Measurements from ENCODE around the gene RNF208. TPM values are rescaled to one million over a fixed set of nuclear protein-coding genes. Genes with fewer than 3 reads are reported as not detected.
"Not testable (repeated sequence)": the region's sequence is repeated elsewhere in the genome, so short reads cannot be mapped to it uniquely, and the experiment has no call there.

RNF208 gene
- polyA plus RNA-seq, 1 donor from 2014 or later, result not detected

GRCh38 chr9:137247135-137247915 is 25.3 kb upstream of the RNF208 start:
- Mint-ChIP-seq H3K27me3 (no peaks in the 10 kb centered on the region), H3K9me3 (no peaks in the 10 kb centered on the region), H3K4me3 (no peak overlapping the region), H3K4me1 (peaks cover 4 to 6% (median 6%) of the 10 kb centered on the region in 3 donors), H3K36me3 (no peaks in the 10 kb centered on the region), H3K27ac (no peak overlapping the region)

GRCh38 chr9:137245450-137246421 is 23.7 kb upstream of the RNF208 start:
- Mint-ChIP-seq H3K27me3 (no peaks in the 10 kb centered on the region), H3K36me3 (no peaks in the 10 kb centered on the region), H3K4me3 (peak overlapping the region in 1 of 4 donors; percentile 59), H3K9me3 (no peaks in the 10 kb centered on the region), H3K27ac (peak overlapping the region in 1 of 3 donors; percentile 67), H3K4me1 (peaks cover 6 to 11% (median 8%) of the 10 kb centered on the region in 3 donors)

GRCh38 chr9:137244486-137245449 is 22.7 kb upstream of the RNF208 start:
- Mint-ChIP-seq H3K27ac (peak overlapping the region in 1 of 3 donors; percentile 67), H3K36me3 (no peaks in the 10 kb centered on the region), H3K27me3 (no peaks in the 10 kb centered on the region), H3K4me3 (peak overlapping the region in 1 of 4 donors; percentile 82), H3K4me1 (peaks cover 6 to 11% (median 9%) of the 10 kb centered on the region in 3 donors), H3K9me3 (no peaks in the 10 kb centered on the region)

- H3K9me3 Mint-ChIP-seq, result no peaks in the 10 kb centered on the region
- peak overlapping the region in 2 of 4 donors; percentile 60 to 82 for H3K4me3 Mint-ChIP-seq
- H3K27ac Mint-ChIP-seq, result peak overlapping the region in 1 of 3 donors; percentile 82
- H3K36me3 Mint-ChIP-seq, result no peaks in the 10 kb centered on the region
- peaks cover 8 to 13% (median 11%) of the 10 kb centered on the region in 3 donors for H3K4me1 Mint-ChIP-seq
- no peaks in the 10 kb centered on the region for H3K27me3 Mint-ChIP-seq
These were observed 21.8 kb upstream of the RNF208 start for GRCh38 chr9:137243626-137244485.

GRCh38 chr9:137243266-137243625 is 21.2 kb upstream of the RNF208 start:
- H3K4me3 Mint-ChIP-seq, result peak overlapping the region in 2 of 4 donors; percentile 60 to 82
- H3K9me3 Mint-ChIP-seq, H3K27me3 Mint-ChIP-seq, H3K36me3 Mint-ChIP-seq: not testable (repeated sequence)
- peak overlapping the region in 1 of 3 donors; percentile 82 for H3K27ac Mint-ChIP-seq
- peaks cover 9 to 14% (median 11%) of the 10 kb centered on the region in 3 donors for H3K4me1 Mint-ChIP-seq

- H3K27me3 Mint-ChIP-seq, result no peaks in the 10 kb centered on the region
- peaks cover 9 to 15% (median 11%) of the 10 kb centered on the region in 3 donors for H3K4me1 Mint-ChIP-seq
- H3K4me3 Mint-ChIP-seq, result peak overlapping the region; percentile 82 to 91 (median 86)
- no peaks in the 10 kb centered on the region for H3K36me3 Mint-ChIP-seq
- peak overlapping the region; percentile 80 to 87 (median 82) for H3K27ac Mint-ChIP-seq
- no peaks in the 10 kb centered on the region for H3K9me3 Mint-ChIP-seq
These were observed 20.5 kb upstream of the RNF208 start for GRCh38 chr9:137242269-137243203.

GRCh38 chr9:137241490-137242268 is 19.6 kb upstream of the RNF208 start:
- no peaks in the 10 kb centered on the region for H3K36me3 Mint-ChIP-seq
- H3K27me3 Mint-ChIP-seq, result no peaks in the 10 kb centered on the region
- H3K27ac Mint-ChIP-seq, result peak overlapping the region; percentile 80 to 95 (median 91)
- H3K4me3 Mint-ChIP-seq, result peak overlapping the region; percentile 84 to 97 (median 90)
- peaks cover 11 to 15% (median 11%) of the 10 kb centered on the region in 3 donors for H3K4me1 Mint-ChIP-seq
- no peaks in the 10 kb centered on the region for H3K9me3 Mint-ChIP-seq

- Mint-ChIP-seq H3K27me3 (no peaks in the 10 kb centered on the region), H3K4me3 (peak within 1 kb of the TSS; percentile 84 to 97 (median 90)), H3K36me3 (no peaks in the 10 kb centered on the region), H3K9me3 (no peaks in the 10 kb centered on the region), H3K27ac (peak within 1 kb of the TSS; percentile 91 to 97 (median 95)), H3K4me1 (peaks cover 11 to 15% (median 11%) of the 10 kb centered on the region in 3 donors)
These were observed 18.9 kb upstream of the RNF208 start, which contains the start of gene TUBB4B for GRCh38 chr9:137240841-137241489. Gene TUBB4B, plus strand, starts transcription at chr9:137241287. Its CDS starts 74 bp downstream, at chr9:137241361.

GRCh38 chr9:137240318-137240840 is 18.3 kb upstream of the RNF208 start:
- Mint-ChIP-seq H3K9me3 (no peaks in the 10 kb centered on the region), H3K36me3 (no peaks in the 10 kb centered on the region), H3K27me3 (no peaks in the 10 kb centered on the region), H3K4me3 (peak overlapping the region; percentile 83 to 86 (median 85)), H3K27ac (peak overlapping the region in 2 of 3 donors; percentile 63 to 91), H3K4me1 (peaks cover 11 to 16% (median 12%) of the 10 kb centered on the region in 3 donors)

- Mint-ChIP-seq H3K4me1 (peaks cover 17 to 23% (median 19%) of the 10 kb centered on the region in 3 donors), H3K4me3 (peak overlapping the region; percentile 74 to 86 (median 79)), H3K27ac (peak overlapping the region in 2 of 3 donors; percentile 63 to 73)
- H3K36me3 Mint-ChIP-seq, H3K27me3 Mint-ChIP-seq, H3K9me3 Mint-ChIP-seq: not testable (repeated sequence)
These were observed 17.6 kb upstream of the RNF208 start for GRCh38 chr9:137239541-137240200.
